Cardiac fibroblast (primary cell): ENCODE results near the gene NUCB1.
"Not testable (repeated sequence)": the region's sequence is repeated elsewhere in the genome, so short reads cannot be mapped to it uniquely, and the experiment has no call there.

ENCODE experiments used
- DNase-seq, 2 donors: peaks; one replicate each; pipeline versions ENCODE4 v3.0.0 to v3.0.0-alpha.2; 2010; ENCODE audit warnings: low read depth in 2 of 2
- H3K4me3 ChIP-seq, 2 donors: replicated peaks in 1 of 2; 1 replicate in 1 of 2; 2 replicates in 1 of 2; pipeline ENCODE4 v1.5.1; 2011; ENCODE audit warnings: low read depth in 2 of 2, low read length in 2 of 2, mild to moderate bottlenecking in 2 of 2, moderate library complexity in 1 of 2
- CTCF ChIP-seq: IDR thresholded peaks from one replicate; pipeline ENCODE4 v1.5.1; 2011; ENCODE audit warnings: low read depth, mild to moderate bottlenecking, low read length, inconsistent platforms

Gene NUCB1

DNA sequence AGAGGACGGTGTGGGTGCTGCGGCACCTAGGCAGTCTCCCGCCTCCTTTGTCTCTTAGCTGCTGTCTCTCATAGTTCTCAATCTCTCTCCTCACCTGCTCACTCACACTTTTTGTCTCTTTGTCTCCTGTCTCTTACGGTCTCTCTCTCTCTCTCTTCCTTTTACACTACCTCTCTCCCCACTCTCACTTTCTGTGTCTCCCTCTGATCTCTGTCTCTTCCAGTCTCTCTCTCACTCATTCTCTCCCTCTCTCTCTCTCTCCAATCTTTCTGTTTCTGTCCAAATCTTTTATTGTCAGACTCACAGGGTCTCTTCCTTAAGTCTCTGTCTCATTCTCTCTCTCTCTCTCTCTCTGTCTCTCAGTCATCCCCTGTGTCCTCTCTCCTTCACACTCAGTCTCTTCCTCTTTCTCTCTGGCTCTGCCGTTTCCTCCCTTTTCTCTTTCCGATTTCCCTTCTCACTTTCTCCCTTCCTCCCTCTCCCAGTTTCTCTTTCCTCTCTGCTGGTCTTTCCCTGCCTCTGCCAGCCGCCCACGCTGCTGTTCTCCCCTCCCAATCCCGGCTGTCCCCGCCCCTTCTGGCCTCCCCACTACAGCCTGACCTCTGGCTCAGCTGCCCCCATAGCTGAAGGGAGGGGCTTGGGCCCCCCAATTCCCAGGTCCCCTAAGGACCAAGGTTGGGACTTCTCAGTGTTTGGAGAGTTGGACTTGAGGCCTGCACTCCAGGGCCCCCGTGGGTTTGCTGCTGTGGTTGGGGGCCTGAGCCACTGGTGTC is 31.8 kb upstream of the NUCB1 start, which contains the start of gene PLEKHA4:
Gene PLEKHA4 (minus strand): TSS at position 504 of the 773 bp plus-strand sequence. CDS start 997 bp downstream, outside the sequence.
- DNase-seq: peak; percentile 50 to 73
- no peak for TF ChIP-seq CTCF
- H3K4me3 ChIP-seq: peak within 1 kb of the TSS; percentile 49 to 54

- no peak for TF ChIP-seq CTCF
- DNase-seq: no peak
- no peak overlapping the region for H3K4me3 ChIP-seq
Observed at GRCh38 chr19:48870048-48870447, 30.1 kb upstream of the NUCB1 start.

GRCh38 chr19:48871471-48872181 is 28.5 kb upstream of the NUCB1 start:
- not testable (repeated sequence) for DNase-seq
- peak overlapping the region in 1 of 2 donors; percentile 3 for H3K4me3 ChIP-seq

DNA sequence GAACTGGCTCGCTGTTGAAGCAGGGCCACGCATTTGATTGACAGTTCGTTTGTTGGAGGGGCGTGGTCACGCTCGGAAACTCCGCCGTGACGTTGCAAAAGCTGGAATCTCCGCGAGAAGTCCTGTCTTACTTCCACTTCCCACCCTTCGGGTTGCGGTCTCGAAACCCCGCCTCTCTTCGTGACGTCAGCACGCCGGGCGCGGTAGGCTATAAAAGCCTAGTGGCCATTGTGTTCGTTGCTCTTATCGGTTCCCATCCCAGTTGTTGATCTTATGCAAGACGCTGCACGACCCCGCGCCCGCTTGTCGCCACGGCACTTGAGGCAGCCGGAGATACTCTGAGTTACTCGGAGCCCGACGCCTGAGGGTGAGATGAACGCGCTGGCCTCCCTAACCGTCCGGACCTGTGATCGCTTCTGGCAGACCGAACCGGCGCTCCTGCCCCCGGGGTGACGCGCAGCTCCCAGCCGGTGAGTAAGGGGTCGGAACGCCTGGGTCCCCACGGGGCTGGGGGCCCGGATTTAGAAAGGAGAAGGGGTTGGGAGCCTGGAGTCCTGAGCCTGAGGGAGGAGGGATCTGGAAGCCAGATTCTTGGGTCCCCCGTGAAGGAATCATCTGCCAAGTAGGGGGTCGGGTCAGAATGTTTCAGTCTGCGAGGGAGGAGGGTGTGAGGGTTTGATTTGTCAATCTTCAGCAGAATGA is 27.8 kb upstream of the NUCB1 start, which contains the start of gene PPP1R15A:
Gene PPP1R15A (plus strand): TSS at position 240 of the 702 bp plus-strand sequence. CDS start 813 bp downstream, outside the sequence.
- no peak for TF ChIP-seq CTCF
- H3K4me3 ChIP-seq: peak within 1 kb of the TSS; percentile 99 to 100
- DNase-seq: peak; percentile 99

- peak; percentile 97 to 98 for DNase-seq
- H3K4me3 ChIP-seq: peak overlapping the region; percentile 99 to 100
- no peak for TF ChIP-seq CTCF
Observed at GRCh38 chr19:48872884-48873475, 27.1 kb upstream of the NUCB1 start.

- H3K4me3 ChIP-seq: peak overlapping the region; percentile 99 to 100
- TF ChIP-seq CTCF: no peak
Observed at GRCh38 chr19:48873476-48874302, 26.4 kb upstream of the NUCB1 start.

More at GRCh38 chr19:48873476-48874302, 26.4 kb upstream of the NUCB1 start:
- DNase-seq: peak in 1 of 2 donors; percentile 55
